Activated CD8-positive, alpha-beta memory T cell treated with anti-CD3 and anti-CD28 coated beads for 24 hours (primary cell): ENCODE results near the gene FRAT2.
"Not testable (repeated sequence)": the region's sequence is repeated elsewhere in the genome, so short reads cannot be mapped to it uniquely, and the experiment has no call there.

Source experiments
- DNase-seq: peaks from one replicate; pipeline ENCODE4 v3.0.0-alpha.2; 2020

FRAT2 gene

GRCh38 chr10:97356318-97356914, 21.9 kb upstream of the FRAT2 start:
- no peak for DNase-seq

- DNase-seq, result no peak
Observed at GRCh38 chr10:97355571-97355975, 21.0 kb upstream of the FRAT2 start.

- DNase-seq, result no peak
Observed at GRCh38 chr10:97353945-97354344, 19.4 kb upstream of the FRAT2 start.

GRCh38 chr10:97349752-97350513, 15.4 kb upstream of the FRAT2 start:
- no peak for DNase-seq

GRCh38 chr10:97347317-97347716, 12.8 kb upstream of the FRAT2 start:
- no peak for DNase-seq

GRCh38 chr10:97343664-97344063, 9.1 kb upstream of the FRAT2 start:
- DNase-seq, result not testable (repeated sequence)

GRCh38 chr10:97341416-97341815, 6.9 kb upstream of the FRAT2 start:
- DNase-seq, result no peak

- no peak for DNase-seq
Observed at GRCh38 chr10:97338041-97338440, 3.5 kb upstream of the FRAT2 start.

GRCh38 chr10:97336942-97337831, 2.7 kb upstream of the FRAT2 start:
- DNase-seq, result no peak

- DNase-seq, result no peak
Observed at GRCh38 chr10:97336446-97336845, 1.9 kb upstream of the FRAT2 start.

- DNase-seq, result no peak
Observed at GRCh38 chr10:97336006-97336405, 1.5 kb upstream of the FRAT2 start.

- no peak for DNase-seq
Observed at GRCh38 chr10:97335188-97335619, 675 bp upstream of the FRAT2 start.

- peak; percentile 78 for DNase-seq
Observed at GRCh38 chr10:97333601-97334369, 744 bp downstream of the FRAT2 start.

- no peak for DNase-seq
Observed at GRCh38 chr10:97333351-97333600, 1.3 kb downstream of the FRAT2 start.

GRCh38 chr10:97332591-97333350, 1.8 kb downstream of the FRAT2 start:
- no peak for DNase-seq

- no peak for DNase-seq
Observed at GRCh38 chr10:97331153-97331703, 3.3 kb downstream of the FRAT2 start.

GRCh38 chr10:97329766-97330165, 4.8 kb downstream of the FRAT2 start:
- DNase-seq, result no peak

- DNase-seq, result no peak
Observed at GRCh38 chr10:97328646-97329453, 5.7 kb downstream of the FRAT2 start.

GRCh38 chr10:97327348-97328294, 6.9 kb downstream of the FRAT2 start:
- no peak for DNase-seq

- no peak for DNase-seq
Observed at GRCh38 chr10:97325754-97326153, 8.8 kb downstream of the FRAT2 start.
